HUDEP-2 (cell line): Measurements from ENCODE around the gene ERC1.

Experiments
- DNase-seq, 76 experiments: peaks; one replicate each; lab custom pipeline; 2025; ENCODE audit not compliant: unreplicated experiment in 76 of 76; lab: John Stamatoyannopoulos, UW

ERC1 gene

DNA sequence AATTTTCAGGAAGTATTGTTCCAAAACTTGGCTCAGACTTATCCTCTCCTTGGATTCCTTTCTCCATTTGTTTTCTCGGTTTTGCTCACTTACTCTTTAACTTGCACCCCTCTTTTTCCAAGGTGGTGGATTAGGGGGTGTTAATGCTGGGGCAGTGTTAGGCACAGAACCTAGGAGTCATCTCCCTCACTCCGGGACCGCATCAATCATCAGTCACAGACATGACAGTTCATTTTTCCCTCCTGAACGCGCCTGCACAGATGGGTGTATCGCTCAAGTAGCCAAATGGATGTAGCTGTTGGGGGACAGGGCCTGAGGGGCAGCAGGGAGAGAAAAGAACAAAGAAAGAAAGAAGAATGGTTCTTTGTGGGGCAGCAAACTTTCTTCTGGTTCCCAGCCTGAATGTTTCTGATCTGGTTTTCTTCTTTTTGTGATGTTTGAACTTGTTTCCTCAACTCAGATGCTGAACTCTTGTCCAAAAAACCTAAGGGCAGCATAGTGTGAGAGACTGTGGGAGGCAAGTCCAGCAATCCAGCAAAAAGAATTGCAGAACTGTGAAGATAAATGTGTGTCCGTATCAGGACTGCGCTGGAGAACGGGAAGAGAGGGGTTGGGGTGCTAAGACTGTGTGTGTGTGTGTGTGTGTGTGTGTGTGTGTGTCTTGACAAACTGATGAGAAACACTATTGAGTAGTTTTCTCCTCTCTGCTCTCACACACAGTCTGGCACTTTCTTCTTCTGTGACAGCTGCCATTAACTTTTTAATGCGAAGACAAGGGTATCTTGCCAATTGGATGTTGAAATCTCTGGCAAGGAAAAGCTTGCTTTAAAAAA lies 472.3 kb downstream of the ERC1 start:
- DNase-seq: no peak

DNA sequence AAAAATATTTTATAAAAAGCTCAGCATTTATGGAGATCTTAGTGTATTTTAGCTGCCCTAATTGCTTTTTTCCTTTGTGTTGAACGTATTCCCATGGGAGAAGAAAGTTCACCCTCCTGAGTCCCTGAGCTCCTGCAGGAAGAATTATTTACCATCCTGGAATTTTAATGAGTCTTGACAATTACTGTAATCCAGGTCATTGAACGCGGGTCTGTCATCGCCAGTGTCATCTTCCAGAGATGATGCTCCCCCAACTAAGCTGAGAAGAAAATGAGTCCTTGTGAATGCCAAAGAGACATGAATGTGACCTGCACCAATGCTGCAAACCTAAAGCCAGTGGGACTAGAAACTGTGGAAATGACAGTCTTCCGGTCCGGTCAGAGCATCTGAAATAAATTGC lies 473.9 kb downstream of the ERC1 start:
- no peak for DNase-seq

DNA sequence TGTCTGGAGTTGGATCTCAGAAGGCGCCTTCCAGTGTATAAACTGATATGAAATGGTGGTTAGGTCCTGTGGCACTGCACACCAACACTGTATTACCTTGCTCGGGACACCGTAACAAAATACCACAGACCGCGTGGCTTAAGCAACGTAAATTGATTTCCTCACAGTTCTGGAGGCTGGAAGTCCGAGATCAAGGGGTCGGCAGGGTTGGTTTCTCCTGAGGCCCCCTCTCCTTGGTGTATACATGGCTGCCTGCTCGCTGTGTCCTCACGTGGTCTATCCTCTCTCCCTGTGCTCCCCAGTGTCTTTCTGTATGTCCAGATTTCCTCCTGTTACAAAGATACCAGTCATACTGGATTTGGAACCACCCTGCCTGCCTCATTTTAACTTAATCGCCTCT lies 475.0 kb downstream of the ERC1 start:
- no peak for DNase-seq

DNA sequence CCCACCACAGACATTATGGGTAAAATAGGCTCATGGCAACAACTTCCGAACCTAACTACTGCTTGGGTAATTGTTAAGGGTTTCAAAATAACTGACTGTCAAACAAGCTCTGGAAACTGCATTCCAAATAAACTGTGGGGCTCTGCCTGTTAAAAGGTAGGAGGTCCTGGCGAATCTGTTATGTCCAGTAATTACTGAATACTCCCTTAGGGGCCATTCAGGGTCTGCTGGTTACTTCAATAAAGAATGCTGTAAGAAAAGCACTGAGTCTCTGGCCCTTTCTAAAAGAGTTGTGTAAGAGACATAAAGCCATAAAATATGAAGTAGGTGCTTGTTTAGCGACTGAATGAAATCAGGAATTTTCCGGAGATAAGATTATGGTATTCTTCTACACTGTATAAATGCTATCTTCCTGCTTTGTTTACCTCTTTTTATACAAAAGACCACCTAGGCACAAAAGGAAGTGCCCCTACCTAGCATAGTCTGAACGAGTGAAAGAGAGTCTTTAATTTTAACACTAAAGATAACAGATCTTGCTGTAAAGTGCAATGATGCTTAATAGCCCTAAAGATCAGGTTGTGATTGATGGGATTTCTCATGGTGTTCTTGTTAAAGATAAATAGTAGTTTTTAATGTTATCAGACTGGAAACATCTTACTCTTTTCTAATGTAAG lies 475.6 kb downstream of the ERC1 start:
- DNase-seq: no peak

DNA sequence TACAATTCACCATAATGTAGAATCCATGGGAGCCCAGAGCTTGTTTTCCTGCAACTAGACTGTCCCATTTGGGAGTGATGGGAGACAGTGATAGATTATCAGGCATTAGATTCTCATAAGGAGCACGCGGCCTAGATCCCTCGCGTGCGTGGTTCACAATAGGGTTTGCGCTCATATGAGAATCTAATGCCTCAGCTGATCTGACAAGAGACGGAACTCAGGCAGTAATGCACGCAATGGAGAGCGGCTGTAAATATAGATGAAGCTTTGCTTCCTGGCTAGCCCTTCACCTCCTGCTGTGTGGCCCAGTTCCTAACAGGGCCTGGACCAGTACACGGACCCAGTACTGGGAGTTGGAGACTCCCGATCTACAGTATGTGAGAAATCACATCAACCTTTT lies 476.7 kb downstream of the ERC1 start:
- no peak for DNase-seq

DNA sequence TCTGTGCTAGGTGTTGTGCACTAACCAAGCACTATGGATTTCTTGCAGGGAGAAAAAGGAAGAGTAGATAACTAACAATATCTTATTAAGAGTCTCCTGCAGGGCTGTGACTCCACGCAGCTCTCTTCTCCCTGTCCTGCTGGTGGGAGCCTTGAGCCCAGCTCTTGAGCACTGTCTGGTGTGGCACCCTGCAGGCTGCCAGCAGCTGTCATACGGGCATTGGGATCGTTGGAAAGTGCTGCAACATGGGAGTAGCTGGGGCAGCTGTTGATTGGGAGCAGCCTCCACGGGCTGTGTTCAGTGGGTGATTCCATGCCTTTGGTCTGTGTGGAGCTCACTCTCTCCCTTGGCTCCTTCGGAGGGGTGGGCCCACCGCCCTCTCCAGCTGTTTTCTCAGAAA lies 478.0 kb downstream of the ERC1 start:
- no peak for DNase-seq

DNA sequence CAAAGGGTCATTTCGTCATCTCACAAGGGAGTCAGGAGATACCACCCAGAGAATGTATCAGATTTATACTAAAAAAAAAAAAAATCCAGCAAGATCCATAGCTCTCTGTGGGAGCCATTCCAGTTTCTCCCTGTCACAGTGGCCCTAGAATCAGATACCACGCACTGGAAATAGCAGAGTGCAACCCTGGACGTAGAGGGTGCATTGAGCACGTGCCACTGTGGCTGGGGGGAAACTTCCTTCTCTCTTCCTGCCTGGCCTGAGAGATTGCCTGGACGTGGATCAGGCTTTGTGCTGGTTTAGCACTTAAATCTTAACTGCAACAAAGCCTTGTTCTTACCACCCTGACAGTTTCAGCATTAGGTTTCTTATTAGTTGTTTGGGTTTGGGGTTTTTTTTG lies 479.0 kb downstream of the ERC1 start:
- no peak for DNase-seq

DNA sequence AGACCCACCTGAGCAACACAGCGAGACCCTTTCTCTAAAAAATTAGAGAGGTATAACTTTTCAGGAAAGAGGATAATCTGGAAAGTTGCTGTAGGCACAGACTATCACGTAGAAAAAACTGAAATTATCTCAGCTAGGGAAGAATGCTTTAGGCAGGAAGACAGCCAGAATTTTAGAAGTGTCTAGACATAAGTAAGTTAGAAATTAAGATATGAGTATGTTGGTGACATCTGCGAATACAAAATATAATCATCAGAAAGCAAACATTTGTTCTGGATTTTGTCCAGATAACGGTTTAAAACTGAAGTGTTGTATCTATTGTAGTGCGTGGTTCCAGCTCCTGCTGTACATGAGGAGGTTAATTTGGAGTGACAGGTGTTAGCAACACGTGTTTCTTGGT lies 480.2 kb downstream of the ERC1 start:
- DNase-seq: no peak

DNA sequence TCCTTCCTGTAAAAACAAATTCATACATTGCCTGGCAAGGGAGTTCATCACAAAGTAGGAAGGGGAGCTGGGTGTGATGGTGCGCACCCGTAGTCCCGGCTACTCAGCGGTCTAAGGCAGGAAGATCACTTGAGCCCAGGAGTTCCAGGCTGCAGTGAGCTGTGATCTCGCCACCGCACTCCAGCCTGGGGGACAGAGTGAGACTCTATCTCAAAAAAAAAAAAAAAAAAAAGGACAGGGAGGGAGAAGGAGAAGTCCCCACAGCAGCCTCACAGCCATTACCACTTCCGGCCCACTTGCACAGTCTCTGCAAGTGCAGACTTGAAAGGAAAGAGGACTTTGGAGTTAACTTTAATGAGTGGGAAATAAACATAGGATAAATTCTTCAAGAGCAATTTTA lies 482.4 kb downstream of the ERC1 start:
- DNase-seq: no peak

DNA sequence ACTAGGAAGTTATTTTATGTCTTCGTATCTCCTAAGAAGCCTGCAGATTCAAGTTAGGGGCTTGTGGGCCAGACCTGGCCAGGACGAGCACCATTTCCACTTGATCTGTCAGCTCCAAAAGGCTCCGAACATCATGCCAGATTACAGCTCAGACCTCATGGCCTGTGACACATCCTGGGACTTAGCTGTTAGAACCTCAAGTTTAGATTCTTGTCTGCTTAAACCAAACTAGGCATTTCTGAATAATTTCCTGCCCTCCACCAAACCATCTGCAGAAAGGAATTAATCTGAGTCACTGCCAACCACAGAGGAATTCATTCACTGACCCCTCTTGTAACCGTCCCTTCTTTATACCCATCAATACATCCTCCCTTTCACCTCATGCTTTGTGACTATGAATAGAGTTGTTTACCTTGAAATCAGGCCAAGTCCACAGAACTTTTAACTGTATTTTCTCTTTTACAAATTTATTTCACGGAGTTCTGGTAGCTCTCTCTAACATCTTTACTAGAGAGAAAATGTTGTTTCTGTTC lies 483.1 kb downstream of the ERC1 start:
- peak in 1 of 76 experiments; percentile 3 for DNase-seq

DNA sequence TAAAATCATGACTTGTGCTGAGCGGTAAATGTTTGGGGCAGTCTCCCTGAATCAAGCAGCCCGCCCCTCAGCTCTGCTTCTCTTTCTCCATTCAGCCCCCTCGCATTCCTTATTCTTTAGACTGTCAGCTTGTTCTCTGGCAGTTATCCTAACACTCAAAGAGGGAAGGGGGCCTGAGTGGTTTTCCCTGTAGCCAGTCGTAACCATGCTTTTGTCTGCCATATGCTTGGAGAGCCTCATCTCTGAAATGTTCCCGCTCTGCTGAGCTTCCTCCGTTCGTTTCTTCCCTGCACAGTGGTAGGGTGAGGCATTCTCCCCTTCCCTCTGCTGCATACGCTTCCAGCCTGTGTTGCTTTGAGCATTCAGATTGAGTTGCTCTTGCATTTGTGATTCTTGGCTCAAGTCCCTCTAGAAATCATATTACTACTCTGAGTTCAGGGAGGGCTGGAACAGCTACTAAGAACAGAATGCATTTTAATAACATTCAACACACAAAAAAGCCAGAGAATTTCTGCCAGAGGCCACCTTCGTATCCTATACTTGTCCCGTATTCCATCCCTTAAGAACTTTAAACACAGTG lies 483.6 kb downstream of the ERC1 start:
- DNase-seq: no peak

DNA sequence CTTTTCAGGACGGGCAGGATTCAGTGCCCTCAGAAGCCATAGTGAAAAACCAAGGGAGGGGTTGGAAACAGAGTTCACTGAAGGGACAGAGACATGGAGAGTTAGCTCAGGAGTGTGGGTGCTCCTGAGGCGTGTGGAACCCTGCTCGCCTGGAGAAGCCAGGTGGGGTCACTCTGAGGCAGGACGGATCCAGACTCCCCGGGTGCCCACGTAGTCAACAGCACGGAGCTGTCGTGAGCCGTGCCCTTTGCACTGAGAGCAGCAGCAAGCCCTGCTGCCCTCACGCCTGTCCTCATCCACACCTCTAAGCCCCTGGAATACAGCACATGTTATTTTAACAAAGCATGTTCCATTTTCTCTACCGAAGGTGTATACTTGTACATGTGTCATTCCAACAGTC lies 488.6 kb downstream of the ERC1 start:
- DNase-seq: no peak

DNA sequence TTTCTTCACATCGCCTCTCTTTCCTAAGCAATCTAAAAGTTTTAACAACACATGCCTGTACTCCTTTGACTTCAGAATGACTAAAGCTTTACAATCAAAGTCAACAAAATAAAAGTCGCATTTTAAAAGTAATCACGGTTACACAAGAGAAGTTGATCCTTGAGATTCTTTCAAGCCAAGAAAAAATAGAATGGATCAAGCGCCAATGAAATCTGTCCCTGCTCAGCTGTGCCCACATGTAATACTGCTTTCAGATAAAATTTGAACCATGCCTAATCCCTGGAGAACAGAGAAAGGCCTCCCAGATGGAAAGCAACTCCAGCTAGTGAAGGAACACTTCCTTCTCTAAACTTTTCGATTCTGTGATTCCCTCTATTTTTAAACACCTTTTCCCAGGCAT lies 490.3 kb downstream of the ERC1 start:
- DNase-seq: no peak

DNA sequence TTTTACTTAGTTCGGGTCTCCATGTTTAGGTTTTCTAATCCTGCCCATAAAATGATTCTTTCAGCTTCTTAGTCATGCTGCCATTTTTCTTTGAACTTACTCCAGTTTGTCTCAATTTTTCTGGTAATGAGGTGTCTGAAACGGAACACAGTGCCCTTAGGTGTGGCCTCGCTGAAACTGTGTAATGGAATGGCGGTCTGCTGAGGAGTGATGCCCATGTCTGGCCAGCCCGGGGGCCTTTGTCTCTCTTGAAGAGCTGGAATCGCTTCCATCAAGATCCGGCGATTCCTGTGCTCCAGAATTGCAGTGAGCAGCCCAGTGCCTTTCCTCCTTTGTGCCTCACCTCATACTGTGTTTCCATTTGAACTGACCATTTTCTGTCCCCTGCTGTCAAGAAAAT lies 490.9 kb downstream of the ERC1 start:
- no peak for DNase-seq

DNA sequence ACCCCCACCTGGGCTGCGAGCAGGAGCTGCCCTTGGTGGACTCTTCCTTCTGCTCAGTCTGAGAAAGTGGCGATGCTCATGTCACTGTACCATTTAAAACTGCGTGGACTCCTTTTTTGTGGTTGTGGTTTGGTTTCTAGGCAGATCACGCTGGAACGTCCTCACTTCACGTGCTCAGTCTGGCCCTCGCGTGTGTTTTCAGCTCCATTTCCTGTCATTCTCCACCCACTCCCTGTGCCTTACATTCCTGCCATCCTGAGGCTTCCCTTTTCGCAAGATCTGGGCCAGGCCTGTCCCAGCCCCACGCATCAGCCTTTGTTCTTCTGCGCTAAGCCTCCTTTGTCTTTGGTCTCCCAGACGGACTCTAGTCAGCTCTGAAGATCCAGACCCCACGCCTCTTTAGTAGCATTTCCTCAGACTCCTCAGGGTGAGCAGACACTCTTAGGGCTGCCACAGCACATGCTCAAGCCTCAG lies 497.9 kb downstream of the ERC1 start:
- DNase-seq: no peak

DNA sequence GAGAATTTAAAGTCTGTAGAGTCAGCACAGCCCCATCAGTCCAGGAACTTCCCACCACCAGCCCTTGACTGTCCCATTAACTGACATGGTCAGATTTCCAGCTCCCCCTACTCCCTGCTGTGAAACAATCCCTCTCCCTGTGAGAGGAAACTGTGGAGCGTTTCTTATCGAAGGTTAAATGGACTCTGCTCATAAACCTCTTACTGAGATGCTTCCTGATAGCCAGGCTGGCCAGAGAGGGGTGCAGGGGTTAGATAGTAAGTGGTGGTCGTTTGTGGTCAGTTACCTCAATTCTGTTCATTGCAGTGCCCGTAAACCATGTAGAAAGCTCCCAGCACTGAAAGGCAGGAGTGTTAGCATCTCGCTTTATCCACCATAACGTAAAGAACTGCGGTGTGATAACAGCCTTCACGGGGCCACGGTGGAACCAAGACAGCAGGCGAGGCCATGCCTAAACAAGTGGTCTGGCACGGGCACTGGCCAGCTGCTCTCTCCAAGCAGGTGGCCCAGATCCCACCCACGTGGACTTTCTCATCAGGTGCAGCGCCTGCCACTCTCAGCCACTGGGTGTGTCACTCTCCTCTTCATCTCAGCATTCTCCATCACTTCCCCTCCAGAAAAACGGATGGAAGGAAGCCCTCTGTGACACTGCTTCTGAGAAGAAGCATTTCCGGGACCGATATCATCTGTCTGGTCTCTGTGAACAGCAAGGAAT lies 501.1 kb downstream of the ERC1 start:
- DNase-seq: no peak

DNA sequence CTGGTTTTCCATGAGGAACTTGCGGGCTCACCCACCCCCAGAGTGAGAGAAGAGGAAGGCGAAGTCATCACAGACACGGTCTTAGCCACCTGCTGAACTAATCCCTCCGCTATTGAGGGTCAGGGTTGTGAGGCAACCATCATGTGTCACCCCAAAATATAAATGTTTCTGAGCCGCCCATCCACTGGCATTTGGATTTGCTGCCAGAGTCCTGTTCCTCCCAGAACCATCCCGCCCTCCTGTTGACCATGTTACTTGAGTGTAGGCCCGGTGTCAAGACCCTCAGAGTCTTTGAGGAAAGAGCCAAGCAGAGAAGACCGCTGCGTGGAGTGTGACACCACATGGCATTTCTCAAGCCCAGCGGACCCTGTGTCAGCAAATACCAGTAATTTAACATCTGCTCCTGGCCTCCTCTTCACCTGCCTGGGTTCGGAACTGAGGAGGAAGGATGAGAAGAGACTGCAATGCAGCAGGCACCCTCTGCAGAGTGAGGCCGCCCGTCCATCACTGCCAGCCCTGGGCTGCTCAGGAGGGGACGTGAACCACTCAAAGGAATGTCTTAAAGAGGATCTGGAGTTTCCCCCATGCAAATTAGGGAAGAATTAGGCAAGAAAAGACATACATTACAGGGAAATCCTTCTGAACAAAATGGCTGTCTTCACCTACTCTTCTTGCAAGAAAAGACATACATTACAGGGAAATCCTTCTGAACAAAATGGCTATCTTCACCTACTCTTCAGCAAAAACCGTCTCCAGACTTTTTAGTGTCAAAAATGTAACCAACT lies 502.9 kb downstream of the ERC1 start:
- no peak for DNase-seq

DNA sequence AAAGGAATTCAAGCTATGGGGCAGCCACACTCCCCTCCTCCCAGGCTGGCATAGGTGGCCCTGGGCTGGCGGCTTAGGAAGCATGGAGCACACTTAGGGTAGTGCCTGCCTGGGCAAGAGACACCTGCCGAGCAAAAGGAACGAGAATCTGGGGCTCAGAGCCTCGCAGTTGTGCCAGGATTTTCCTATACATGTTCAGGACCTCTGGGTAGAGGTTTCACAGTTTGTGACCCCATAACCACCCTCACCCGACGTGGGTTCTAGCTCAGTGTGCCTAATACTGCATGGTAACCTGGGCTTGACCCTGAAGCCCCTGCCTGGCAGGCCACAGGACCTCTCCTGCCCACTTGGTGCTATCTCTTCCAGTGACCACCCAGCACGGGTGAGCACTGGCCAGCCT lies 503.8 kb downstream of the ERC1 start:
- no peak for DNase-seq

DNA sequence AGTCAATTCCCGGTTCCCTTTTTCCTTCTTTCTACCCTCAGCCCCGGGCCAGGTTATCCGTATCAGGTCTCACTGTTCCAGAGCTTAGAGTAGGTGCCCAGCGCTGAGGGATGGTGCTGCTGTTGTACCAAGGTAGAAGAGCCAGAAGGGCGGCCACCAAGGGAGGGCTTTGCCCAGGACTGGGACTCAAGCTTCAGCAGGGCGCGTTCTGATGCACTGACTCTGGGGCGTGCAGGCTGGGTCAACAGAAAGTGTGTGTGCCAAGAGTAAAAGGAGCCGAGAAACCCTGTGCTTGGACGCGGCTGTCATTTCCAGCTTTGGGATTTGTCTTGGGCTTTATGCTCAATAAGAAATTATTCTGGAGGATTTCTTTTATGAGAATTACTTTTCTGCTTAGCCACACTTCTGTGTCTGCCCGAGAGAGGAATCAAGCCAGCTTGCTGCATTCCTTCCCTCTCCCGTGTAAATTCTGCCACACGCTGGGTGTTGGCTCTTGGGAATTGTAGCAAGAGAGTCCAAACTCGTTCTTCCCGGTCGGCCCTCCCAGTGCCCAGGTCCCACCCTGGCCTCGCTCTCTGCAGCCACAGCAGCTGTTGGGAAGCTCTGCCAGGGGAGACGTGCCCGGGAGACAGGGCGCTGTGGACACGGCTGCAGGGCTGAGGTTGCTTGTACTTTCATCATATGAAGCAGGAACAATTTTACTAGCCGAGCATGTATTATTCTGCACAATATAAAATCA lies 505.3 kb downstream of the ERC1 start:
- DNase-seq: no peak

DNA sequence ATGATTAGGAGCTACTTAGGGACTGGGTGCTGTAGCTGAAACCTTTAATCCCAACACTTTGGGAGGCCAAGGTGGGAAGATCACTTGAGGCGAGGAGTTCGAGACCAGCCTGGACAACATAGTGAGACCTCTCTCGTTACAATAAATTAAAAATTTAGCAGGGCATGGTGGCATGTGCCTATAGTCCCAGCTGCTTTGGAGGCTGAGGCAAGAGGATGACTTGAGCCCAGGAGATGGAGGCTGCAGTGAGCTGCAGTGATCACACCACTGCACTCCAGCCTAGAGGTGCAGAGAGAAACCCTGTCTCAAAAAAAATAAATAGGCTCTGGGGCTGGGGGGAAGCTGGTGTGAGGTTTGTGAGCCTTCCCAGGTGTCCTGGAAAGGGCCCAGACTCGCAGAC lies 506.1 kb downstream of the ERC1 start:
- DNase-seq: no peak
